HG03175 (cell line): Measurements from ENCODE around the gene CDC37L1.
"Not testable (repeated sequence)": the region's sequence is repeated elsewhere in the genome, so short reads cannot be mapped to it uniquely, and the experiment has no call there.

Experiments
- ATAC-seq: cut with Tn5 transposase; IDR thresholded peaks from one replicate; pipeline ENCODE4 v1.9.1; 2021; ENCODE audit warnings: mild to moderate bottlenecking, moderate library complexity; ENCODE audit not compliant: unreplicated experiment

CDC37L1 gene

DNA sequence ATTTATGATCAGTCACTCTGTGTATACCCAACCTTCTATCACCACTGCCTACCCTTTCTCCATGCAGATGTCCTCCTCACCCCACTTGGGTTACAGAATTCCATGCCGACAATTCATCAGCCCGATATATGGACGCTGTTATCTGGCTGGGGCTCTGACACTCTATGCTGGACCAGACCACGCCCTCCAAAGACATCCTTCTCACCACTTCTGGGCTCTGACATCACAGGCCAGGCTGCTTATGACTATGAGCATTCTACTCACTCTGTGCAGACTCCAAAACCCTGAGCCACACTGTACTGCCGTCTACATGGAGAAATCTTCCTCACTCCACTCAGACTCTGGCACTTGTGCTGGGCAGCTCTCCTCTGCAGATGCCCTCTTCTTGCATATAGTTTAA is 69.2 kb downstream of the CDC37L1 start:
- ATAC-seq: no peak

DNA sequence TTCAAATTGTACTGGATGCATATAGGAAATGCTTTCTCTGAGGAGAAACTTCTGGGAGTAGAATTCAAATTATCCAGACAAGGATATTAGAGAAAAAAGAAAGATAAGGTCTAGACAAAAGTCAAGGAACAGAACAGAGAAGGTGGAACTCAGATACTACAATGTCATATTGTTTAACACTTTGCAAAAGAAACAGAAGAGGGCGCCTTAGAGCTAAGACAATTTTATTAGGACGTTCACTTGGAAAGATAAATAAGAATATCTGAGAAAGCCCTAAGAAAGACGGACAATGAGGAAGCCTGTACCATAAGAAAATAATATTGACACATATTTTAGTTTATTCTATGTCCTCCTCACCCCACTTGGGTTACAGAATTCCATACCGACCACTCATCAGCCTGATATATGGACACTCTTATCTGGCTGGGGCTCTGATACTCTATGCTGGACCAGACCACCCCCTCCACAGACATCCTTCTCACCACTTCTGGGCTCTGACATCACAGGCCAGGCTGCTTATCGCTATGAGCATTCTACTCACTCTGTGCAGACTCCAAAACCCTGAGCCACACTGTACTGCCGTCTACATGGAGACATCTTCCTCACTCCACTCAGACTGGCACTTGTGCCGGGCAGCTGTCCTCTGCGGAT is 70.8 kb downstream of the CDC37L1 start:
- no peak for ATAC-seq

- ATAC-seq: not testable (repeated sequence)
These were observed 75.2 kb downstream of the CDC37L1 start for GRCh38 chr9:4754530-4754929.

DNA sequence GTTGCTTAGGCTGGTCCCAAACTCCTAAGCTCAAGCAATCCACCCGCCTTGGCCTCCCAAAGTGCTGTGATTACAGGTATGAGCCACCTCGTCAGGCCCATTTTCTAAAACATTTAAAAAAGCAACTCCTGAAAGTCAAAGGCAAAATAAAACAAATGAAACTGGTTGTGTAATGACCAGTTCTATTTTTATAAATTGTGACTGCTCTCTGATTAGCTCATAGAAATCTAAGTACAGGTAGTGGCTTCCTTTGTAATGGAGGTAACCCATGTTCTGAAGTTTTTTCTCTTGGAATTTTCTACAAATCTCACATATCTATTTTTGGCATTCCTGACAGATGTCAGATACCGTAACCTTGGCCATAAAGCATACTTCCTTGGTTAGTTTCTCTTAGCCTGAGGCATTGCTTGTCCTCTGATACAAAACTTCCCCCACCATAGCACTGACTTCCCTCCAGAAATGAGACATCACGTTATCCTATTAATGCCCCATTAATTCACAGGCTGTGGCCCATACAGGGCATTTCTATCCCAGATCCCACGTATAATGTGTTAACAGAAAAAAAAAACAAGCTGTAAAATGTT is 75.7 kb downstream of the CDC37L1 start:
- no peak for ATAC-seq

DNA sequence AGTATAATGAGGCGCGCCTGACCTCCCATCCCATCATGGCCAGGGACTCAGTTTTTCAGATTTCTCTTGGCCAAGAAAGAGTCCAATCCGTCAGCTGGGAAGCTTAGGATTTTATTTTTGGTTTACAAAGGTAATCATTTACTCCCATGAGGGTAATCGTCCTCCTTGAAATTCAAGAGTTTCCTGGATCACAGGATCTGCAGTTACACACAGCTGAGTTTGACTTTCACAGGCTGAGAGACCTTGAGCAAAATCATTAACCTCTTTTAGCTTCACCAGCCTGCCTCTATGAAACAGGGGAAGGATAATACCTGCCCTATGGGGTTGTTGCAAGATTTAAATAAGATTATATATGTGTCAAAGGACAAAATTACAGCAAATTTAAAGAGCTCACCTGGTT is 77.1 kb downstream of the CDC37L1 start:
- no peak for ATAC-seq
